ENCODE results near the gene SH3RF3.

Gene SH3RF3

DNA sequence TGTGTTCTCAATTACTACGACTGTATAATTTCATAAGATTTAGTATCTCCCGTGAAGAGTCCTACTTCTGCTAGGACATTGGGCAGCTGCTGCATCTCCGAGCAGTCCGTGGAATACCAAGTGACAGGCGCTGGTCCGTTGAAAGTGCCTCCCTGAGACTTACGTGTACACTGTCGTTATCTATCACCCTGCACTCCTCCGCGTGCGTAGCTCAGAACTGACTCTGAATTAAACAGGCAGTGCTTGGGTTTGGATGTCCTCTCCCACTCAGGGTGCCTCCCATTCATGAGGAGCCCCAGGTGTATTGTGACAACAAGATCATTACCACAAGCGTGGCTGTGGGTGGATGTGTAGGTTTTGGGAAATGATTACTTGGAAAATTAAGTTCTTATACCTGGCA lies 148.4 kb downstream of the SH3RF3 start:
- no peak for DNase-seq (ENCODE audit: low read depth in 2 of 3, low spot score in 1 of 3)

GRCh38 chr2:109279243-109279860 lies 150.3 kb downstream of the SH3RF3 start:
- DNase-seq (ENCODE audit: low read depth in 2 of 3, low spot score in 1 of 3) = no peak

- DNase-seq (ENCODE audit: low read depth in 2 of 3, low spot score in 1 of 3) = no peak
These were observed 151.8 kb downstream of the SH3RF3 start for GRCh38 chr2:109280804-109281203.

DNA sequence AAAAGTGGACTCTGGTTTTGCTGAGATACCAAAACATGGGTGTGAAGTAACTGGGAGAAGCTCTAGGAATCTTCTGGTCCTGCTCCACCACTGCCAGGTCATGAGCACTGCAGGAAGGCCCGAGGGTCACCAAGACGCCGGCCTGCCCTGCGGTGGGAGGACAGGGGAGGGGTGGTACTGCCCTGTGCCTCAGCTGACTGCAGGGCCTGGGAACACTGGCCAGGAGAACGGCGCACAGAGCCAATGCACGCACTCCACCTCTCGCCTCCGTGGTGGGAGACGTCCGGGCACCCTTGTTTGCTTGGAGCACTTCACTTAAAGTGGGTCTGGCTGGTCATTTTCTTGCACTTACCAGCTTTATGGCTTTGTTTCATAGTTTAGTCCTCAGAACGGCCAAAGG lies 153.4 kb downstream of the SH3RF3 start:
- DNase-seq (ENCODE audit: low read depth in 2 of 3, low spot score in 1 of 3) = no peak

GRCh38 chr2:109282865-109283264 lies 153.9 kb downstream of the SH3RF3 start:
- no peak for DNase-seq (ENCODE audit: low read depth in 2 of 3, low spot score in 1 of 3)

GRCh38 chr2:109284826-109285225 lies 155.8 kb downstream of the SH3RF3 start:
- DNase-seq (ENCODE audit: low read depth in 2 of 3, low spot score in 1 of 3) = no peak

DNA sequence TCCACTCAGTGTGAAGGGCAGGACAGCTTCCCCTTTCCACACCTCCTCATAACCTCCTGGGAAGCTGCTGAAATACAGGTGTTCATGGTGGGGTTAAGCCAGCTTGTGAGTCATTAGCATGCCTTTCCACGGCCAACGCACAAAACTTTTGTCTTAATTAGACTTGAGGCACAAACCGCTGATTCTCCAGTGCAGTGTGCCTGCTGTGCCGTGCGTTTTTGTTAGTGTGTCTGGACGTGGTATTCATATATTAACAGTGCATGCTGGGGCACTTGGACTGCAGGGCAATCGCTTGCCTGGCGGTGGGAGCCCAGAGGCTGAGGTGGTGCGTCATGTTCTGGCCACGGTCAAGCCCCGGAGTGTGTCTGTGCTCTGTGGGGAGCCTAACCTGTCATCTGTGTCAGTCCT lies 156.2 kb downstream of the SH3RF3 start:
- no peak for DNase-seq (ENCODE audit: low read depth in 2 of 3, low spot score in 1 of 3)

DNA sequence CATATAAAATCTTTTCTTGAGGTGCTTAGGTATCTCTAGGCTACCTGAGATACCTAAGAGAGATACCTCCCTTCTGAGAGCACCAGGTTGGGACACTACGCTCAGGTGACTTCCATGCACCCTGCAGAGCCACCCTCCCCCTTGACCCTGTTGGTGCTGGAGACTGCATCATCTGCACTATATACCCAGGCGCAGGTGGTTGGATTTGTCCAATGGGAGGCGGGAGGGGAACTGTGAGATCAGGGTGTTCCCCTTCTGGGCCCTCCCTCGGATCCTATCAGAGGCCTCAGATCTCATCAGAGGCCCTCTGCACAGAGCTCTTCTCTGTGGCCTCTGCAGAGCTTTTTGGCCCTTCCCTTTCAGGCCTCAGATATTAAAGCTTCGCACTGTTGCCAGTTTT lies 158.4 kb downstream of the SH3RF3 start:
- DNase-seq (ENCODE audit: low read depth in 2 of 3, low spot score in 1 of 3) = no peak

GRCh38 chr2:109287838-109288237 lies 158.8 kb downstream of the SH3RF3 start:
- DNase-seq (ENCODE audit: low read depth in 2 of 3, low spot score in 1 of 3) = no peak

GRCh38 chr2:109288544-109289368 lies 159.8 kb downstream of the SH3RF3 start:
- no peak for DNase-seq (ENCODE audit: low read depth in 2 of 3, low spot score in 1 of 3)

GRCh38 chr2:109289504-109290222 lies 160.7 kb downstream of the SH3RF3 start:
- no peak for DNase-seq (ENCODE audit: low read depth in 2 of 3, low spot score in 1 of 3)

- no peak for DNase-seq (ENCODE audit: low read depth in 2 of 3, low spot score in 1 of 3)
These were observed 162.1 kb downstream of the SH3RF3 start for GRCh38 chr2:109290887-109291643.

DNA sequence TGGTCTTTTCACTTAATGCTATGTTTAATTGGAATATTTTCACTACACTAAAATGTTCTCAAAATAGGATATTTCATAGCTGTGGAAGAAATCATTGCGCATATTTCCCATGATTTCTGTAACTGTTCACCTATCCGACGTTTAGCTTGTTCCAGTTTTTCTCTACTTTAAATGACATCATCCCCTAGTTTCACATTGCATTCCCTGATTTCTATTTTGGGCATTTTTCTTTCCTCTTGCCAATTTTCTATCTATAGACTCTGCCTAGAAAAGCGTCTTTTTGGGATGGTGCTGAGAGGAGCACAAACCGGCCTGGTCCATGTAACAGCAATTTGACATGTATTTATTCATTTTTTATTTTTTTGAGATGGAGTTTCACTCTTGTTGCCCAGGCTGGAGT lies 163.4 kb downstream of the SH3RF3 start:
- no peak for DNase-seq (ENCODE audit: low read depth in 2 of 3, low spot score in 1 of 3)

DNA sequence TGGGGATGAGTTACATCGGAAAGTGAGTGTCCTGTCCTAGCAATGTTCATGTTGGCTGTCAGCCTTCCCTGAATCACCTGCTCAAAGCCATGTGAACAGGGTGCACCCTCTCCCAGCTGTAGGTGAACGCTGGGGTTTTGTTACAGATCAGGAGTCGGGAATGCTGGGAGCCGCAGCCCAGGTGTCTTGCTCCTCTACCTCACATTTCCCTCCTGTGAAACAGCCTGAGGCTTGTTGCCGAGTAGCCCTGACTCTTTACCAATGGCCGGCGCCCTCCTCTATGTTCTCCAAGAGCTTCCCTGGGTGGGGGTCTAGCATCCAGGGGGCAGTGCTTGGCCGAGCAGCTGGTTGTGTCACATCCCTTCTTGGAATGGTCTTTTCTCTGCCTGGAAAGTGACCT lies 164.7 kb downstream of the SH3RF3 start:
- DNase-seq (ENCODE audit: low read depth in 2 of 3, low spot score in 1 of 3) = no peak

- no peak for DNase-seq (ENCODE audit: low read depth in 2 of 3, low spot score in 1 of 3)
These were observed 165.5 kb downstream of the SH3RF3 start for GRCh38 chr2:109294523-109294922.

DNA sequence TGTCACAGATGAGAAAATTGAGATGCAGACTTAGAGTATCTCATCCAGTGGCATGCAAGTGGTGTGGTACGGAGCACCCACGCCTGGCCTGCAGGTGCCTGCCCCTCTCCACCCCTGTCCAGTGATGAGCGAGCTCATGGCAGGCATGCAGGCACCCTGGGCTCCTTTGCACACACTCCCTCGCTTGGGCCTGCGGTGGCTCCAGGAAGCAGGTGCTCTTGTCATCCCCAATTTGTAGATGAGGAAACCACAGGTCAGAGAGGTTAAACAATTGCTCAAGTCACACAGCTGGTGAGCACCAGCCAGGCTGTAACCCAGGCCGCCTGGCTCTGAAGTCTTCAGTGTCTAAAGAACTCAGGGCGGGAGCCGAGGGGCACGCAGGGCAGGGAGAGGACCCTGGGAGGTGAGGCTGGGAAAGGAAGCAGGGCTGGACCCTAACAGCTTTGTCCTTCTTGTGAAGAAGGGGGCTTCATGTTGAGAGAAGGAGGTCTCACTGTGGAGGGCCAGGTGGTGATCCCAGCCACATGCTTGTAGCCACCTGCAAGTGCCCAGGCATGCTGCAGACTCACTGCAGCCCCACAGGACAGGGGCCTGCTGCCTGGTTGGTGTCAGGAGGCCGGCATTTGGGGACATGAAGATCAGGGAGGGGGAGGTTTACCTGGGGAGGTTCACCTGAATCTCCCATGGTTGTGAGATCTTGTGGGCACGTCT lies 166.2 kb downstream of the SH3RF3 start:
- DNase-seq (ENCODE audit: low read depth in 2 of 3, low spot score in 1 of 3) = no peak

DNA sequence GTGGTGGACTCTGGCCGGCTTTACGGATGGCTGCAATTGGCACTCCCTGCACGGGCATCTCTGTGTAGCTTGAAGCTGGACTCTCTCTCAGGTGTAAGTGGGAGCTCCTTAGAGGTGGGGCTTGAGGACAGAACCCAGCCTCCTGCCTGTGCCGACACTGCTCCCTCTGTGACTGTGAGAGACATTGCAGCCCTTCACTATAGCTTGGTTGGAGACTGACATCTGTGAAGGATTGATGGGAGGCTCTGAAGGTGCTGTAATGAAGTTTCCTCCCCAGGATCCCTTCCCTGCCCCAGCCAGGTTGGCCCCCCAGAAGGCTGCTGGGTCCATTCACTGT lies 166.7 kb downstream of the SH3RF3 start:
- no peak for DNase-seq (ENCODE audit: low read depth in 2 of 3, low spot score in 1 of 3)

- no peak for DNase-seq (ENCODE audit: low read depth in 2 of 3, low spot score in 1 of 3)
These were observed 168.8 kb downstream of the SH3RF3 start for GRCh38 chr2:109297566-109298490.

DNA sequence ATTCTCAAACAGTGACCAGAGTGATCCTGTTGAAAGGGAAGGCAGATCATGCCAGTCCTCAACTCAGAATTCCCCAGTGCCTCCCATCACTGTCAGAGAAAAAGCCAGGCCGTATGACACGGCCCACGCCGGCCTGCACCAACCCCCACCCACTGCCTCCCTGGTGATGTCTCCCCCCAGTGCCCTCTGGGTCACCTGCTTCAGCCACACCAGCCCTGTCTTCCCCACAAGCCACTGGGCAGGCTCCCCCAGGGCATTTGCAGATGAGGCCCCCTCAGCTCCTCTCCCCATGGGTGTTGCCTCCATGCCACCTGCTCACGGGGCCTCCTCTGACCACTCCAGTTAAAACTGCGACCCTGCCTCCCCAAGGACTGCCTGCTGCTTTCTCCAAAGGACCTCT lies 169.8 kb downstream of the SH3RF3 start:
- no peak for DNase-seq (ENCODE audit: low read depth in 2 of 3, low spot score in 1 of 3)

- DNase-seq (ENCODE audit: low read depth in 2 of 3, low spot score in 1 of 3) = no peak
These were observed 170.5 kb downstream of the SH3RF3 start for GRCh38 chr2:109299536-109299935.
